Activated naive CD4-positive, alpha-beta T cell treated with anti-CD3 and anti-CD28 coated beads, Interleukin-2, amount 50 U/mL, for 24 hours (primary cell): ENCODE measurements around the gene GRIK2.

Source experiments
- H3K27ac Mint-ChIP-seq: one replicate; pipeline ENCODE4 v1.8.0; 2021; ENCODE audit warnings: mild to moderate bottlenecking, mixed read lengths
- H3K27me3 Mint-ChIP-seq: one replicate; pipeline ENCODE4 v1.8.0; 2021; ENCODE audit warnings: mixed read lengths
- H3K36me3 Mint-ChIP-seq: one replicate; pipeline ENCODE4 v1.8.0; 2021; ENCODE audit warnings: mixed read lengths
- H3K4me1 Mint-ChIP-seq: one replicate; pipeline ENCODE4 v1.8.0; 2021; ENCODE audit warnings: mixed read lengths
- H3K4me3 Mint-ChIP-seq: one replicate; pipeline ENCODE4 v1.8.0; 2021; ENCODE audit warnings: mild to moderate bottlenecking, mixed read lengths
- H3K9me3 Mint-ChIP-seq: one replicate; pipeline ENCODE4 v1.8.0; 2021; ENCODE audit warnings: mixed read lengths

GRIK2 gene

DNA sequence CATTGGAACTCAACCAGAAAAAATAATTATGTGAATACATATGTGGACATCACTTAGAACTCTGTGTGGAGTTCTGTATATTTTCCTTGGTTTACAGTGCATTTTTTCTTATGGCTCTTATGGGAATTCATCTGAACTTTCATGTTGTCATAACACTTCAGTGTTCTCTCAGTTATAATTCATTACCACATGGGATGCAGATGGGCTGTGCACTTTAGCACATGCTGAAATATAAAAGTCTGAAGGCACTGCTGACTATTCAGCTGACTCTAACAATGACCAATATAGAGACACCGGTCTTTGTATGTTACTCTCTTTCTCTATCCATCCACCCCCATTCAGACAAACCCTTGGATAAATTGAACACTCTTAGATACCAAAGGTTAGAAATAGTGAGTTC, 29.3 kb downstream of the GRIK2 start:
- no peak overlapping the region for H3K4me3 Mint-ChIP-seq
- H3K27me3 Mint-ChIP-seq: no peaks in the 10 kb centered on the region
- no peak overlapping the region for H3K27ac Mint-ChIP-seq
- H3K36me3 Mint-ChIP-seq: no peaks in the 10 kb centered on the region
- peaks cover 3% of the 10 kb centered on the region for H3K9me3 Mint-ChIP-seq
- H3K4me1 Mint-ChIP-seq: no peaks in the 10 kb centered on the region

DNA sequence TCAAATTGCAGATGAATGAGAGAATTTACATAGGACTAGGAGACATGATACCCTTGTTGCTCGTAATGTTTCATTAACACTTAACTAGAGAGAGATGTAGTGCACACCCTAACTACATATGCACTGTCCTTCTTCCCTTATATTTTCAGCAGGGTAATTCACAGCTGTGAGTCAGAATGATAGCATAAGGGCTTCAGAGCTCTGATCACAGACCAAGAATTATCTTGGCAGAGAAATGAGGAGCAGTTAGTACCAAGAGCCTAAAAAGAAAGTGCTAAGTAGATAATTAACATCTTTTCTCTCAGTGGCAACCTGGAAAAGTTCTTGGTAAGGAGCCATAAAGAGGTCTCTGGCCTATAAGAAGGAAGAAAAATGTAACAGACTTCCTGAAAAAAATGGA, 35.8 kb downstream of the GRIK2 start:
- H3K4me3 Mint-ChIP-seq: no peak overlapping the region
- H3K27me3 Mint-ChIP-seq: no peaks in the 10 kb centered on the region
- no peak overlapping the region for H3K27ac Mint-ChIP-seq
- H3K9me3 Mint-ChIP-seq: peaks cover 6% of the 10 kb centered on the region
- no peaks in the 10 kb centered on the region for H3K4me1 Mint-ChIP-seq
- no peaks in the 10 kb centered on the region for H3K36me3 Mint-ChIP-seq

DNA sequence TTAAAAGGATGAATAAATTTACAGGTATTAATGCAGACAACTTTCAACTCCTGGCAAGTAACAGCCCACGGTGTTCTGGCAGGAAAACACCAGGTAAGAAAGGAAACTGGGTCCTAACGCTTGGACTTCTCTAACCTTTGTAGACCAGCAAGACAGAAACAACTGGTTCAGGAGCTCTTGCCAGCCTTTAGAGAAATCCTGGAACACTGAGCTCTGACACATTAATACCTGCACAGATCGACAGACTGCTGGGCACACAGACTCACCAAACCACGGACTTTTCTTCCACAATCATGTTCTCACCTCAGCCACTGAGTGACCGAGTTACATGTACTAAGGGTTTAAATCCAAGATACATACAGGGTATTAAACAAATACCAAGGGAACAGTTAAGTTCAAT, 36.3 kb downstream of the GRIK2 start:
- no peaks in the 10 kb centered on the region for H3K27me3 Mint-ChIP-seq
- no peaks in the 10 kb centered on the region for H3K4me1 Mint-ChIP-seq
- no peaks in the 10 kb centered on the region for H3K36me3 Mint-ChIP-seq
- no peak overlapping the region for H3K4me3 Mint-ChIP-seq
- peaks cover 6% of the 10 kb centered on the region for H3K9me3 Mint-ChIP-seq
- no peak overlapping the region for H3K27ac Mint-ChIP-seq

DNA sequence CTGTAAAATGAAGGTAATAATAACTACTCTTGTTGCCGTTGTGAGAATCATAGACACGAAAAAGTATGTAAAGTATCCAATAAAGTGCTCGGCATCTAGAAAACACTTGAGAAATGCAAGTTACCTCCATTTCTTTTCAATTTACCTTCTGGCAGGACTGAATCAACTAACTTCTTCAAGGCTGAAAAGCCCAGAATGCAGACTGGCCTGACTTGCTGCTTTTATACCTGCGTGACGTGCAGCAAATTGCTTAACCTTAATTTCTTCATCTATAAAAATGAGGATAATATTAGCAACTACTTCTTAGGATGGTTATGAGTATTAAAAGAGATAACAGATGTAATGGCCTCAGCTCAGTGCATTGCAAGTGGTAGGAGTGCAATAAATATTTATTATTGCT, 39.6 kb downstream of the GRIK2 start:
- Mint-ChIP-seq H3K36me3 (no peaks in the 10 kb centered on the region), H3K4me1 (no peaks in the 10 kb centered on the region), H3K4me3 (no peak overlapping the region), H3K27me3 (no peaks in the 10 kb centered on the region), H3K27ac (no peak overlapping the region), H3K9me3 (peaks cover 6% of the 10 kb centered on the region)

- Mint-ChIP-seq H3K4me3 (no peak overlapping the region), H3K4me1 (no peaks in the 10 kb centered on the region), H3K36me3 (no peaks in the 10 kb centered on the region), H3K9me3 (peaks cover 6% of the 10 kb centered on the region), H3K27me3 (no peaks in the 10 kb centered on the region), H3K27ac (no peak overlapping the region)
These were observed 41.1 kb downstream of the GRIK2 start for GRCh38 chr6:101434601-101435000.

- H3K27me3 Mint-ChIP-seq: no peaks in the 10 kb centered on the region
- no peaks in the 10 kb centered on the region for H3K4me1 Mint-ChIP-seq
- H3K4me3 Mint-ChIP-seq: no peak overlapping the region
- no peaks in the 10 kb centered on the region for H3K36me3 Mint-ChIP-seq
- H3K9me3 Mint-ChIP-seq: peaks cover 6% of the 10 kb centered on the region
- no peak overlapping the region for H3K27ac Mint-ChIP-seq
These were observed 41.5 kb downstream of the GRIK2 start for GRCh38 chr6:101435038-101435437.

GRCh38 chr6:101439790-101440189, 46.3 kb downstream of the GRIK2 start:
- no peak overlapping the region for H3K27ac Mint-ChIP-seq
- no peak overlapping the region for H3K4me3 Mint-ChIP-seq
- H3K4me1 Mint-ChIP-seq: no peaks in the 10 kb centered on the region
- no peaks in the 10 kb centered on the region for H3K27me3 Mint-ChIP-seq
- no peaks in the 10 kb centered on the region for H3K36me3 Mint-ChIP-seq
- H3K9me3 Mint-ChIP-seq: no peaks in the 10 kb centered on the region

GRCh38 chr6:101443315-101443714, 49.8 kb downstream of the GRIK2 start:
- H3K4me1 Mint-ChIP-seq: no peaks in the 10 kb centered on the region
- H3K27ac Mint-ChIP-seq: no peak overlapping the region
- H3K4me3 Mint-ChIP-seq: no peak overlapping the region
- peaks cover 4% of the 10 kb centered on the region for H3K9me3 Mint-ChIP-seq
- no peaks in the 10 kb centered on the region for H3K36me3 Mint-ChIP-seq
- no peaks in the 10 kb centered on the region for H3K27me3 Mint-ChIP-seq

GRCh38 chr6:101444717-101445116, 51.2 kb downstream of the GRIK2 start:
- no peaks in the 10 kb centered on the region for H3K27me3 Mint-ChIP-seq
- no peak overlapping the region for H3K27ac Mint-ChIP-seq
- no peaks in the 10 kb centered on the region for H3K4me1 Mint-ChIP-seq
- peaks cover 4% of the 10 kb centered on the region for H3K9me3 Mint-ChIP-seq
- H3K36me3 Mint-ChIP-seq: no peaks in the 10 kb centered on the region
- no peak overlapping the region for H3K4me3 Mint-ChIP-seq

GRCh38 chr6:101445527-101445926, 52.0 kb downstream of the GRIK2 start:
- Mint-ChIP-seq H3K4me1 (no peaks in the 10 kb centered on the region), H3K27me3 (no peaks in the 10 kb centered on the region), H3K36me3 (no peaks in the 10 kb centered on the region), H3K27ac (no peak overlapping the region), H3K9me3 (peaks cover 4% of the 10 kb centered on the region), H3K4me3 (no peak overlapping the region)

GRCh38 chr6:101450901-101451300, 57.4 kb downstream of the GRIK2 start:
- Mint-ChIP-seq H3K27me3 (no peaks in the 10 kb centered on the region), H3K4me3 (no peak overlapping the region), H3K4me1 (no peaks in the 10 kb centered on the region), H3K27ac (no peak overlapping the region), H3K9me3 (peaks cover 4% of the 10 kb centered on the region), H3K36me3 (no peaks in the 10 kb centered on the region)

- H3K9me3 Mint-ChIP-seq: peaks cover 4% of the 10 kb centered on the region
- H3K36me3 Mint-ChIP-seq: no peaks in the 10 kb centered on the region
- no peaks in the 10 kb centered on the region for H3K4me1 Mint-ChIP-seq
- no peak overlapping the region for H3K27ac Mint-ChIP-seq
- H3K27me3 Mint-ChIP-seq: no peaks in the 10 kb centered on the region
- no peak overlapping the region for H3K4me3 Mint-ChIP-seq
These were observed 58.5 kb downstream of the GRIK2 start for GRCh38 chr6:101451981-101452380.

DNA sequence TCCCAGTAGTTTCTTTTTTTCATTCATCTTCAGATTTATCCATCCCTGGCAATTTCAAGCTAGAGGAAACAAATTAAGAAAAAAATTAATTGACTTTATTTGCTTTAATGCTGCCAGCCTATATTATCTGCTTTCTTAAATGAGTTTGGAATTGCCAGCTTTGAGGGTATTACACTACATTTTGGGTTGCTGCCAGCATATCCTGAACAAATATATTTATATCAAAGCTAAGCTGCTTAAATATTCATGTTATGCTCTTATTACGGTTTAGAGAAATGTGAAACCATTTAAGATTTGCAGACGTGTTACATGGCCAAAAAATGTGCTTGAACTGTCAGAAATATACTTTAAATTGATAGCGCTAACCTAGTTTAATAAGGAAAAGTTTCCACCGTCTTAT, 59.7 kb downstream of the GRIK2 start:
- no peaks in the 10 kb centered on the region for H3K27me3 Mint-ChIP-seq
- H3K4me1 Mint-ChIP-seq: no peaks in the 10 kb centered on the region
- H3K27ac Mint-ChIP-seq: no peak overlapping the region
- no peaks in the 10 kb centered on the region for H3K9me3 Mint-ChIP-seq
- H3K4me3 Mint-ChIP-seq: no peak overlapping the region
- no peaks in the 10 kb centered on the region for H3K36me3 Mint-ChIP-seq

DNA sequence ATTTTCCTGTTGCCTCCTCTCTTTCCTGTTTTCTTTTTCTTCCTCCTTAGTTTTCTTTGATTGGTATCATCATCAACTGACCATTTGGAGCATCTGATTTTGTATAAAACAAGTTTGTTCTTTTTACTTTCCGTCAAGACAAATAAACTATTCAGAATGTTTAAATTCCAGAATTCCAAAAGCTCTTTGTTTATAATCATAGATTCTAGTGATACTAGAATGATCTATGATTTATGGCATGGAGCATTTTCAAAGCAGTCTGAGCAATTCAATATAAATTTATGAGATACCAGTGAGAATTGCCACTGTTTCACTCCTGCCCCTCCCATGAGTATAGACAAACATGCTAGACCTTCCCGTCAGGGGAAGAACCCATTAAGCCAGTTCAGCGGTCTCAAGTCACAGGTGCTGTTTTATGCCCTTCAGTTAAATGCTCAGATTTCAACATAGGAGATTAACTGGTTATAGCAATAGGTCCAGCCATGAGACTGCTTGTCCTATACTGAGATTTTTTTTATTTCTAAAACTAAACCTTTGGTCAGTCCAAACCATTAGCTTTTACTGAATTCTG, 60.7 kb downstream of the GRIK2 start:
- Mint-ChIP-seq H3K9me3 (no peaks in the 10 kb centered on the region), H3K4me3 (no peak overlapping the region), H3K4me1 (no peaks in the 10 kb centered on the region)

DNA sequence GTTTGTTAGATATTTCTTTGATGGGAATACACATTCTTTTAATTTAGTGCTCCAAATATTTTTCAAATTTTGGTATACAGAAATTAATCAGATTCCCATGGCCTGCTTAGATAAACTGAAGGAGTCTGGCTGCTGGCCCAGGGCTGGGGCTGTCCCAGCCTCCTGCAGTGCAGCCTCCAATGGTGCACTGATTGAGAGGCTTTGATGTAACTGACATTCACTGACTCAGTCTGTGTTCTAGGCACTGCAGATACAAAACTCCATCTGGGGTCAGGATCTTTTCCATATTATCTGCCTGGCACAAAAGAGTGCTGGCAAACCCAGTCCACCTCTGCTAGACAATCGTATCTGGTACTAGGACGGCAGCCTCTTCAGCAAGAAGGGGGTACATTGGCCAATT, 64.8 kb downstream of the GRIK2 start:
- H3K36me3 Mint-ChIP-seq: no peaks in the 10 kb centered on the region
- no peaks in the 10 kb centered on the region for H3K27me3 Mint-ChIP-seq
- H3K27ac Mint-ChIP-seq: no peak overlapping the region
- H3K9me3 Mint-ChIP-seq: no peaks in the 10 kb centered on the region
- H3K4me3 Mint-ChIP-seq: no peak overlapping the region
- no peaks in the 10 kb centered on the region for H3K4me1 Mint-ChIP-seq

More for the DNA sequence above, 60.7 kb downstream of the GRIK2 start:
- Mint-ChIP-seq H3K36me3 (no peaks in the 10 kb centered on the region), H3K27me3 (no peaks in the 10 kb centered on the region), H3K27ac (no peak overlapping the region)

DNA sequence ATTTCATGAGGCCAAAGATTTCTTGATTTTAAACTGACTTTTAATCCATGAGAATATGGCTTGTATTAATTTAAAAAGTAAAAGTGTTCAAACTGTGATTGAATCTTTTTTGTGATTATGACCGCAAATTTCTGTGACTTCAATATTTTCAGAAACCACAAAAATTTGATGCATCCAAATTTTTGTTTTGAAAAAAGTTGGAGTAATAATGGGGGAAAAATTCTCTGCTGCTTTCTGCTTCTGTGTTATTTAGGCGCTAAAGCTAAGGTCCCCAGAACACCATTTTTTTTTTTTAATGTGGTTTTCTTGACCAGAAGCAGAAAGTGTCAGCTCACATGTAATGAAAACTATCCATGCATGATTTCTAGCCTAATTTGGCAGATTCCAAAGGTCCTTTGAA, 65.3 kb downstream of the GRIK2 start:
- H3K36me3 Mint-ChIP-seq: no peaks in the 10 kb centered on the region
- H3K4me1 Mint-ChIP-seq: no peaks in the 10 kb centered on the region
- H3K9me3 Mint-ChIP-seq: no peaks in the 10 kb centered on the region
- no peak overlapping the region for H3K4me3 Mint-ChIP-seq
- H3K27me3 Mint-ChIP-seq: no peaks in the 10 kb centered on the region
- H3K27ac Mint-ChIP-seq: no peak overlapping the region

DNA sequence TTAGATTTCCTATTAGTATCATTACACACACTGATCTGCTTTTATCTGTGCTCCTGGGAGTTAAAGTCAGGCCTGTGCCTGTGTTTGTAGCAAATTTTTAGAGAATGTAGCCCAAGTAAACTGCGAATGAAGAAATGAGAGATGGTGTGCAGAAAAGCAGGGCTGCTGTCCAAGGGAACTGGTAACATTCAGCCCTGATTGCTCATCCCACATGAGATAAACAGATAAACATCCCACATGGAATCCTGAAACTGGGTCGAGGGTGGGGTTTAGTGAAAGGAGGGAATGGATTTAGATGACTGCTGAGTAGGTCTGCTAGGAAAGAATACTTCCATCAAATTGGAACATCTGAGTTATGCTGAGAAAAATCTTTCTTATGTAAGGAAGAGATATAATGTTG, 69.1 kb downstream of the GRIK2 start:
- Mint-ChIP-seq H3K4me3 (no peak overlapping the region), H3K36me3 (no peaks in the 10 kb centered on the region), H3K4me1 (no peaks in the 10 kb centered on the region), H3K27me3 (no peaks in the 10 kb centered on the region), H3K9me3 (no peaks in the 10 kb centered on the region), H3K27ac (no peak overlapping the region)
